RWPE2 (cell line): ENCODE measurements around the gene TTC39C.
A peak's percentile ranks its signal among the peaks of the same experiment; 100 is the strongest.

Source experiments
- ATAC-seq: fragments of 200-7000 bp; cut with Tn5 transposase; 3 replicates; pipeline ENCODE4 v1.9.1; 2021; ENCODE audit warnings: low read depth
- DNase-seq: peaks from one replicate; pipeline ENCODE4 v3.0.0-alpha.2; 2020; ENCODE audit warnings: low spot score
- H3K27ac ChIP-seq: fragments of 450-650 bp; 2 replicates; pipeline ENCODE4 v1.5.1; 2017; ENCODE audit warnings: mild to moderate bottlenecking; ENCODE audit not compliant: poor library complexity, severe bottlenecking
- H3K27me3 ChIP-seq: fragments of 250-450 bp; sonication (Bioruptor Pico); 2 replicates; pipeline ENCODE4 v1.5.1; 2021; ENCODE audit warnings: mild to moderate bottlenecking, moderate library complexity; ENCODE audit not compliant: insufficient read depth, poor library complexity, severe bottlenecking
- H3K36me3 ChIP-seq: fragments of 250-450 bp; sonication (Bioruptor Pico); 2 replicates; pipeline ENCODE4 v1.5.1; 2020; ENCODE audit warnings: low read depth, mild to moderate bottlenecking, moderate library complexity
- H3K4me1 ChIP-seq: fragments of 250-450 bp; sonication (Bioruptor Pico); 2 replicates; pipeline ENCODE4 v1.5.1; 2021; ENCODE audit warnings: mild to moderate bottlenecking, moderate library complexity; ENCODE audit not compliant: insufficient read depth, poor library complexity, severe bottlenecking
- H3K4me3 ChIP-seq: fragments of 250-450 bp; sonication (Bioruptor Pico); 2 replicates; pipeline ENCODE4 v1.5.1; 2021; ENCODE audit warnings: mild to moderate bottlenecking, moderate library complexity; ENCODE audit not compliant: severe bottlenecking
- H3K9me3 ChIP-seq: fragments of 250-450 bp; sonication (Bioruptor Pico); 2 replicates; pipeline ENCODE4 v1.5.1; 2021; ENCODE audit warnings: mild to moderate bottlenecking, moderate library complexity; ENCODE audit not compliant: severe bottlenecking
- CTCF ChIP-seq: fragments of 450-650 bp; IDR thresholded peaks from one replicate; pipeline ENCODE4 v1.5.1; 2017; ENCODE audit warnings: mild to moderate bottlenecking, moderate library complexity; ENCODE audit not compliant: poor library complexity, severe bottlenecking

The TTC39C gene

GRCh38 chr18:24010673-24011072 is 3.9 kb upstream of the TTC39C start:
- Histone ChIP-seq H3K9me3 (no peaks in the 10 kb centered on the region), H3K4me1 (peaks cover 3% of the 10 kb centered on the region), H3K27me3 (no peaks in the 10 kb centered on the region), H3K36me3 (no peaks in the 10 kb centered on the region), H3K4me3 (no peak overlapping the region), H3K27ac (no peak overlapping the region)
- no peak for TF ChIP-seq CTCF
- ATAC-seq (no peak), DNase-seq (no peak)

DNA sequence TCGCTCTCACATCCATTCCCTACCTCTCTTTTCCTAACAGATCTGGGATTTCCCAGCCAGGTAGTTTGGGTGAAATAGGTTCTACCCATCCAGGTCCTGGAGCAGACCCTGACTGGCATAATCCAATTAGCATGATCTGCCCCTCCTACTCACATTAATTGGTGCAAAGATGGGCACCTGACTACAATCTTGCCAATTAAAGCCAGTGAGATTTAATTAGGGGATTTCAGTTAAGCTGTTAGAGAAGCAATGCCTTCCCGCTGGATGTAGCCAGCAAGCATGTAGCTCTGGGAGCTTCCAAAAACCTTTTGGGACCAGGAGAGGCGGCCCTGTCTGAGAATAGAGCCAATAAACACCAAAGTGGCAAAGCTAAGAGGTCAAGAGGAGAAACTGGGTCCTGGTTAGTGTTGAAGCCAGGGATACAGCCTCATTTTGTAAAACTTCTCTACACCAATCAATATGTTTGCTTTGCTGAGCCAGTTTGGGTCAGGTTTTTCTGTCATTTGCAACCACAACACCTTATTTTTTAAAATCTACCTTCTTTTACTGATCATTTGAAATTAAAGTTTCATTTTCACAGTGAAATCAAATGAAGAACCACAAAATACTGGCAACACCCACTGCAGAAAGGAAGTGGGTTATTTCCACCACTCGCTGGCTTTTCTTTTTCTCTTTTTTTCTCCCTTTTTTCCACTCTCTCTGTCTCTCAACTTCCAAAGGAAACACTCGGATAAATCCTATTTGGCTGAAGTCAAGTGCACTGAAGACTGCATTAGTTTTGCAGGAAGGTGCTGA is 3.2 kb upstream of the TTC39C start:
- Histone ChIP-seq H3K4me1 (peaks cover 9% of the 10 kb centered on the region), H3K4me3 (no peak overlapping the region), H3K27ac (no peak overlapping the region), H3K36me3 (no peaks in the 10 kb centered on the region), H3K27me3 (no peaks in the 10 kb centered on the region), H3K9me3 (no peaks in the 10 kb centered on the region)
- TF ChIP-seq CTCF, result no peak
- DNase-seq (no peak), ATAC-seq (no peak)

DNA sequence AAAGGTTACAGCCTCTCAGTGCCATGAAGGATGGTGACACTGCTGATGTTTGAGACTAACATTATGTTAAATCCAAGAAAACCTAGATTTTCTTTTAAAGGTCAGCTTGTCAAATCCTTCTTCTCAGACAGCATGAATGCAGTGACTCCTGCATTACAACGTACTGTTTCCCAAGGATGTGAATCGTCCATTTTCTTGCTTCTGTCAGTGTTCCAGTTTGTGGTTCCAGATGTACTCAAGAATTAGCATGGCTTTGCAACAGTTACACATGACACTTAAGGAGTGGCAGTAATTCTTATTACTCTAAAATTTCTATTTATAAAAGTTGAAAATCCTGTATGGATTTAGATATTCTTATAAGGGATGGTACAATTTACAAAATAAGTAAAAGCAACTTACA is 1.5 kb upstream of the TTC39C start:
- H3K27ac ChIP-seq, result no peak overlapping the region
- TF ChIP-seq CTCF, result no peak
- DNase-seq (no peak), ATAC-seq (no peak)
- H3K4me1 ChIP-seq, result peaks cover 16% of the 10 kb centered on the region
- no peaks in the 10 kb centered on the region for H3K27me3 ChIP-seq
- peaks cover 3% of the 10 kb centered on the region; the same call in 1 of the 2 replicates for H3K36me3 ChIP-seq
- H3K9me3 ChIP-seq, result no peaks in the 10 kb centered on the region
- no peak overlapping the region for H3K4me3 ChIP-seq

DNA sequence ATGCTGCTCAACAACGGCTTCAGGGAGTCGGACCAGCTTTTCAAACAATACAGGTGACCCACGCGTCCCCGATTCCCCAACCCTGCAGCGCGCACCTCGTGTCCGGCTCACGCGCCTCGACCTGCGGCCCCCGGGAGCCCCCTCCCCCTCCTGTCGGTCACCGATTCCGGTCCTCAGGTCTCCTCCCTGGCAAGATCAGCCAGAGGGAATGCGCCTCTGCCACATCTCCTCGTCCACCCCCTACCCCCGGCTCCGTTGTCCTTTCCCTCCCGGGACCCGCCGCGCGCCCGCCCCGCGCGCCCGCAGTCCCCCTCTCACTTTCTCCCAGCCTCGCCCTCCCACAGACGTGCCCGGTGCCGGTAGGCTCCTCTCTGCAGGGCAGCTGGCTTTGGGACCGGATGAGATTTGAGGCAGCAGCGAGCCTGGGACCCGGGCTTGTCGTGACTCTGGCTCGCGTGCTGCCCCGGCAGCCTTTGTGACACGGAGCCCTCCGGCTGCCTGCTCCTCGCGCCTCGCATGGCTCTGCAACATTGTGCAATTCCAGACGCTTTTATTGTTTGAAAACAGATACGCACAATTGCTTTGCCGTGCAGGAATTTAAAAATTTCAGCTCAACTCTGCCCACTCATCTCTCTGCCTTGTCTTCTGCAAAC is 558 bp downstream of the TTC39C start:
- ATAC-seq, result peak; percentile 27
- H3K27ac ChIP-seq, result peak overlapping the region; percentile 29

More for the DNA sequence above, 558 bp downstream of the TTC39C start:
- Histone ChIP-seq H3K27me3 (no peaks in the 10 kb centered on the region), H3K9me3 (no peaks in the 10 kb centered on the region), H3K36me3 (peaks cover 3% of the 10 kb centered on the region; the same call in 1 of the 2 replicates), H3K4me1 (peaks cover 16% of the 10 kb centered on the region), H3K4me3 (peak overlapping the region; percentile 89)
- no peak for DNase-seq
- TF ChIP-seq CTCF, result no peak
